ENCODE results near the gene FILIP1L.

FILIP1L gene

GRCh38 chr3:99817437-99818240, 296.7 kb downstream of the FILIP1L start, which contains the start of gene CMSS1:
CMSS1 (plus strand) TSS chr3:99817862.
- TF ChIP-seq, protein P1, sequence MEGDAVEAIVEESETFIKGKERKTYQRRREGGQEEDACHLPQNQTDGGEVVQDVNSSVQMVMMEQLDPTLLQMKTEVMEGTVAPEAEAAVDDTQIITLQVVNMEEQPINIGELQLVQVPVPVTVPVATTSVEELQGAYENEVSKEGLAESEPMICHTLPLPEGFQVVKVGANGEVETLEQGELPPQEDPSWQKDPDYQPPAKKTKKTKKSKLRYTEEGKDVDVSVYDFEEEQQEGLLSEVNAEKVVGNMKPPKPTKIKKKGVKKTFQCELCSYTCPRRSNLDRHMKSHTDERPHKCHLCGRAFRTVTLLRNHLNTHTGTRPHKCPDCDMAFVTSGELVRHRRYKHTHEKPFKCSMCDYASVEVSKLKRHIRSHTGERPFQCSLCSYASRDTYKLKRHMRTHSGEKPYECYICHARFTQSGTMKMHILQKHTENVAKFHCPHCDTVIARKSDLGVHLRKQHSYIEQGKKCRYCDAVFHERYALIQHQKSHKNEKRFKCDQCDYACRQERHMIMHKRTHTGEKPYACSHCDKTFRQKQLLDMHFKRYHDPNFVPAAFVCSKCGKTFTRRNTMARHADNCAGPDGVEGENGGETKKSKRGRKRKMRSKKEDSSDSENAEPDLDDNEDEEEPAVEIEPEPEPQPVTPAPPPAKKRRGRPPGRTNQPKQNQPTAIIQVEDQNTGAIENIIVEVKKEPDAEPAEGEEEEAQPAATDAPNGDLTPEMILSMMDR (IDR thresholded peaks at IDR 0.05; ENCODE audit: borderline replicate concordance, insufficient read depth, low read depth, low read length), result peak; percentile 36; the same call in 1 of the 2 replicates
- H3K4me3 ChIP-seq (ENCODE audit: low read depth, low read length), result peak within 1 kb of the TSS; percentile 67

GRCh38 chr3:99817047-99817436, 297.3 kb downstream of the FILIP1L start:
- peak overlapping the region; percentile 67 for H3K4me3 ChIP-seq (ENCODE audit: low read depth, low read length)
- TF ChIP-seq, protein P1 (IDR thresholded peaks at IDR 0.05; ENCODE audit: borderline replicate concordance, insufficient read depth, low read depth, low read length), result no peak

DNA sequence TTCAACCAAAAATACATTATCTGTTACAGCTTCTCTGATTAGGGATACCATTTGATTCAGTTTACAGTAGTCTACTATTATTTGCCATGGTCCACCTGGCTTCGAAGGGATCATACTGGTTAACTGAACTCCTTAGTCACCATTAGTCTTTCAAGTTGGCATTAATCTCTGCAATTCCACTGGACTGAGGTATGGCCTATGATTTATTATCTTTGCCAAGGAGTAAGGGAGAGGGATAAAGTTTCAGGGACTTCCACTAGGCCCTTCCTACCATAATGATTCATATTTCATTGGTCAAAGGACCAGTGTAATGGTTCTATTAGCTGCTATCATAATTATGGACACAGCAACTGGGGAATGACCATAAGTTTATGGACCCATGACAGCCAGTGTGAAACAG, 303.9 kb downstream of the FILIP1L start:
- TF ChIP-seq, protein P1 (IDR thresholded peaks at IDR 0.05; ENCODE audit: borderline replicate concordance, insufficient read depth, low read depth, low read length), result no peak
- no peak overlapping the region for H3K4me3 ChIP-seq (ENCODE audit: low read depth, low read length)

- TF ChIP-seq, protein P1 (IDR thresholded peaks at IDR 0.05; ENCODE audit: borderline replicate concordance, insufficient read depth, low read depth, low read length), result no peak
- H3K4me3 ChIP-seq (ENCODE audit: low read depth, low read length), result no peak overlapping the region
Observed at GRCh38 chr3:99809565-99809964, 304.7 kb downstream of the FILIP1L start.

DNA sequence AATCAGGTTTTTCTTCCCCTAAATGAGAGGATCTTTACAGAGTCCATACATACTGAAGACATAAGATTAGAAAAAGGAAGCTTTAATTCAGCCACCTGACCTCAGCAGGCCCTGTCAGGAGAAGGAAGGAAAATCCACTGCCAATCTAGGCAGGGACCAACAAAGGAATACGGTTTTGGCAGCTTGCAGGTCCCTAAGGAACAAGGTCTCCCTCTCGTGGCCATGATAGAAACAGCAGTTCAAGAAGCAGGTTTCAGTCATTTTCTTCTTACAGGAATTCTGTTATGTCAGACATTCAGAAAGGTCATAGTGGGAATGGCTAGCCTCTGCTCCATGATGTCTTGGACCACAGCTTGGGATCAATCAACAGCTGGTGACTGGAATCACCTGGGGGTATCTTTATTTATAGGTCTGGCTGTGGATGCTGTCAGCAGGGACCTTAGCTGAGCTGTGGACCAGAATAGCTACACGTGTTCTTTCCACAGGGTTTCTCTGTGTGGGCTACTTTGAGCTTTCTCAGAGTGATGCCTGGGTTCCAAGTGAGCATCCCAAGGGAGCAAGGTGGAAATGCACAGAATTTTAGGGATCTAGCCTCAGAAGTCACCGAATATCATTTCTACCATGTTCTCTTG, 306.0 kb downstream of the FILIP1L start:
- TF ChIP-seq, protein P1 (IDR thresholded peaks at IDR 0.05; ENCODE audit: borderline replicate concordance, insufficient read depth, low read depth, low read length), result peak; percentile 82
- no peak overlapping the region for H3K4me3 ChIP-seq (ENCODE audit: low read depth, low read length)

GRCh38 chr3:99805160-99805559, 309.1 kb downstream of the FILIP1L start:
- no peak overlapping the region for H3K4me3 ChIP-seq (ENCODE audit: low read depth, low read length)
- TF ChIP-seq, protein P1 (IDR thresholded peaks at IDR 0.05; ENCODE audit: borderline replicate concordance, insufficient read depth, low read depth, low read length), result no peak

Measured in GM12875 (cell line).